NCI-H2081 (cell line): ENCODE measurements around the gene TMEM8B.

ENCODE experiments used
- DNase-seq, 2 experiments: peaks; one replicate each; lab custom pipeline; 2025; lab: John Stamatoyannopoulos, UW

Gene TMEM8B

GRCh38 chr9:35811381-35812024 is 17.5 kb upstream of the TMEM8B start:
- DNase-seq: no peak

- DNase-seq: peak; percentile 97 to 98
These were observed 16.9 kb upstream of the TMEM8B start, which contains the start of gene SPAG8 for GRCh38 chr9:35812025-35812602. TSS of gene SPAG8 (minus strand) at chr9:35812262. CDS start at chr9:35812147, 115 bp downstream.

- DNase-seq: peak in 1 of 2 experiments; percentile 42
These were observed 15.5 kb upstream of the TMEM8B start for GRCh38 chr9:35813434-35814105.

GRCh38 chr9:35814106-35814840 is 14.8 kb upstream of the TMEM8B start:
- peak; percentile 21 to 55 for DNase-seq

GRCh38 chr9:35814841-35815543 is 14.0 kb upstream of the TMEM8B start, which contains the start of gene HINT2:
TSS of gene HINT2 (minus strand) at chr9:35815042. CDS start at chr9:35814979, 63 bp downstream.
- DNase-seq: peak; percentile 99 to 100

- DNase-seq: peak; percentile 5 to 10
These were observed 12.3 kb upstream of the TMEM8B start for GRCh38 chr9:35816708-35817107.

- DNase-seq: no peak
These were observed 10.7 kb upstream of the TMEM8B start for GRCh38 chr9:35818341-35818740.

- no peak for DNase-seq
These were observed 9.0 kb upstream of the TMEM8B start for GRCh38 chr9:35820076-35820475.

GRCh38 chr9:35822926-35823325 is 6.1 kb upstream of the TMEM8B start:
- DNase-seq: no peak

- DNase-seq: peak; percentile 48 to 62
These were observed 2.8 kb upstream of the TMEM8B start for GRCh38 chr9:35826071-35826701.

- DNase-seq: no peak
These were observed 1.5 kb upstream of the TMEM8B start for GRCh38 chr9:35827486-35827885.

- no peak for DNase-seq
These were observed 328 bp upstream of the TMEM8B start, which contains the start of gene FAM221B for GRCh38 chr9:35828716-35829083. TSS of gene FAM221B (minus strand) at chr9:35828732. CDS start at chr9:35826161, 2,571 bp downstream.

GRCh38 chr9:35829764-35830096 is 702 bp downstream of the TMEM8B start:
- DNase-seq: no peak

- DNase-seq: no peak
These were observed 2.0 kb downstream of the TMEM8B start for GRCh38 chr9:35831040-35831439.

- no peak for DNase-seq
These were observed 3.8 kb downstream of the TMEM8B start for GRCh38 chr9:35832814-35833213.

- no peak for DNase-seq
These were observed 5.5 kb downstream of the TMEM8B start for GRCh38 chr9:35834260-35835215.

- DNase-seq: no peak
These were observed 6.2 kb downstream of the TMEM8B start for GRCh38 chr9:35835216-35835632.

GRCh38 chr9:35835766-35836165 is 6.7 kb downstream of the TMEM8B start:
- no peak for DNase-seq

GRCh38 chr9:35836595-35836994 is 7.6 kb downstream of the TMEM8B start:
- DNase-seq: no peak

- DNase-seq: no peak
These were observed 10.9 kb downstream of the TMEM8B start for GRCh38 chr9:35839926-35840325.
